Activated T-helper 9 cell treated with anti-CD3 and anti-CD28 coated beads, Interleukin-2, amount 50 U/mL, for 16 hours (primary cell): Measurements from ENCODE around the gene IDH3B.
A peak's percentile ranks its signal among the peaks of the same experiment; 100 is the strongest.
"Not testable (repeated sequence)": the region's sequence is repeated elsewhere in the genome, so short reads cannot be mapped to it uniquely, and the experiment has no call there.

Experiments used
- DNase-seq: peaks from one replicate; pipeline ENCODE4 v3.0.0-alpha.2; 2020; ENCODE audit warnings: low read depth

The IDH3B gene

GRCh38 chr20:2663887-2664719 lies at the start of gene IDH3B:
Gene IDH3B, minus strand, starts transcription at chr20:2664216. Its CDS starts 28 bp downstream, at chr20:2664188.
- DNase-seq: peak; percentile 87

GRCh38 chr20:2713285-2713684 lies 49.3 kb upstream of the IDH3B start:
- DNase-seq: no peak

GRCh38 chr20:2709205-2709981 lies 45.4 kb upstream of the IDH3B start:
- DNase-seq: no peak

GRCh38 chr20:2708665-2709064 lies 44.6 kb upstream of the IDH3B start:
- DNase-seq: no peak

- no peak for DNase-seq
Observed at GRCh38 chr20:2708073-2708415, 44.0 kb upstream of the IDH3B start.

GRCh38 chr20:2707353-2708072 lies 43.5 kb upstream of the IDH3B start:
- no peak for DNase-seq

GRCh38 chr20:2706688-2707352 lies 42.8 kb upstream of the IDH3B start:
- DNase-seq: no peak

- DNase-seq: no peak
Observed at GRCh38 chr20:2705931-2706645, 42.1 kb upstream of the IDH3B start.

GRCh38 chr20:2703716-2704475 lies 39.9 kb upstream of the IDH3B start:
- no peak for DNase-seq

- no peak for DNase-seq
Observed at GRCh38 chr20:2701671-2702081, 37.7 kb upstream of the IDH3B start.

GRCh38 chr20:2700913-2701620 lies 37.1 kb upstream of the IDH3B start:
- no peak for DNase-seq

- DNase-seq: no peak
Observed at GRCh38 chr20:2699775-2700413, 35.9 kb upstream of the IDH3B start.

GRCh38 chr20:2698912-2699311 lies 34.9 kb upstream of the IDH3B start:
- DNase-seq: no peak

- DNase-seq: no peak
Observed at GRCh38 chr20:2698186-2698817, 34.3 kb upstream of the IDH3B start.

- no peak for DNase-seq
Observed at GRCh38 chr20:2697768-2698167, 33.8 kb upstream of the IDH3B start.

GRCh38 chr20:2696646-2697045 lies 32.6 kb upstream of the IDH3B start:
- DNase-seq: no peak

- not testable (repeated sequence) for DNase-seq
Observed at GRCh38 chr20:2695984-2696525, 32.0 kb upstream of the IDH3B start.

GRCh38 chr20:2695206-2695983 lies 31.4 kb upstream of the IDH3B start:
- DNase-seq: no peak
